SK-N-SH treated with all-trans-retinoic acid at 6 μM for 48 hours (cell line): ENCODE data around the gene AKAP8L.

Source experiments
- ATAC-seq: fragments of 200-7000 bp; cut with Tn5 transposase; 3 replicates; pipeline ENCODE4 v1.9.1; 2020; ENCODE audit warnings: mild to moderate bottlenecking, moderate library complexity
- BACH2 ChIP-seq: fragments of 250-450 bp; sonication (Bioruptor Pico); IDR thresholded peaks from 2 replicates; pipeline ENCODE4 v1.9.0; 2021; ENCODE audit warnings: mild to moderate bottlenecking, borderline replicate concordance
- CSDC2 ChIP-seq: fragments of 250-450 bp; sonication (Bioruptor Pico); IDR thresholded peaks from 2 replicates; pipeline ENCODE4 v1.5.0; 2020; ENCODE audit warnings: mild to moderate bottlenecking, moderate library complexity
- ESRRG ChIP-seq: fragments of 250-450 bp; sonication (Bioruptor Pico); IDR thresholded peaks from 2 replicates; pipeline ENCODE4 v1.6.1; 2021; ENCODE audit warnings: mild to moderate bottlenecking
- ISL1 ChIP-seq: fragments of 250-450 bp; sonication (Bioruptor Pico); IDR thresholded peaks from 2 replicates; pipeline ENCODE4 v2.1.2; 2022; ENCODE audit warnings: mild to moderate bottlenecking, moderate library complexity
- OSR1 ChIP-seq: fragments of 250-450 bp; sonication (Bioruptor Pico); IDR thresholded peaks from 2 replicates; pipeline ENCODE4 v1.8.0; 2022; ENCODE audit warnings: moderate library complexity, mild to moderate bottlenecking, inconsistent platforms
- SNAI2 ChIP-seq: fragments of 250-450 bp; sonication (Bioruptor Pico); IDR thresholded peaks from 2 replicates; pipeline ENCODE4 v1.5.0; 2020; ENCODE audit warnings: mild to moderate bottlenecking, moderate library complexity
- TCF4 ChIP-seq: fragments of 250-450 bp; sonication (Bioruptor Pico); IDR thresholded peaks from 2 replicates; pipeline ENCODE4 v1.8.0; 2021; ENCODE audit warnings: mild to moderate bottlenecking, moderate library complexity, borderline replicate concordance
- ZFP3 ChIP-seq: fragments of 250-450 bp; sonication (Bioruptor Pico); IDR thresholded peaks from 2 replicates; pipeline ENCODE4 v1.5.0; 2020; ENCODE audit warnings: mild to moderate bottlenecking, moderate library complexity
- ZFP30 ChIP-seq: fragments of 450-650 bp; formaldehyde crosslinking; IDR thresholded peaks from 2 replicates; pipeline ENCODE4 v1.5.0; 2022; ENCODE audit warnings: mild to moderate bottlenecking, moderate library complexity
- ZNF70 ChIP-seq: fragments of 450-650 bp; formaldehyde crosslinking; IDR thresholded peaks from 2 replicates; pipeline ENCODE4 v1.5.0; 2020; ENCODE audit warnings: mild to moderate bottlenecking, moderate library complexity
- ZNF8 ChIP-seq: fragments of 450-650 bp; formaldehyde crosslinking; IDR thresholded peaks from 2 replicates; pipeline ENCODE4 v1.5.0; 2020; ENCODE audit warnings: mild to moderate bottlenecking, moderate library complexity
- TF ChIP-seq, protein P1 (sequence below): fragments of 250-450 bp; sonication (Bioruptor Pico); IDR thresholded peaks from 2 replicates; pipeline ENCODE4 v1.5.1; 2020; ENCODE audit warnings: low read depth, mild to moderate bottlenecking, moderate library complexity
- TF ChIP-seq, protein P2 (sequence below): fragments of 250-450 bp; sonication (Bioruptor Pico); IDR thresholded peaks from 2 replicates; pipeline ENCODE4 v1.8.0; 2021; ENCODE audit warnings: low read depth, mild to moderate bottlenecking, moderate library complexity, borderline replicate concordance
- TF ChIP-seq, protein P3 (sequence below): fragments of 250-450 bp; sonication (Bioruptor Pico); IDR thresholded peaks from 2 replicates; pipeline ENCODE4 v1.8.0; 2020; ENCODE audit warnings: mild to moderate bottlenecking, moderate library complexity, borderline replicate concordance
- TF ChIP-seq, protein P4 (sequence below): fragments of 250-450 bp; sonication (Bioruptor Pico); IDR thresholded peaks from 2 replicates; pipeline ENCODE4 v1.5.0; 2020; ENCODE audit warnings: mild to moderate bottlenecking, moderate library complexity

AKAP8L gene, protein sequence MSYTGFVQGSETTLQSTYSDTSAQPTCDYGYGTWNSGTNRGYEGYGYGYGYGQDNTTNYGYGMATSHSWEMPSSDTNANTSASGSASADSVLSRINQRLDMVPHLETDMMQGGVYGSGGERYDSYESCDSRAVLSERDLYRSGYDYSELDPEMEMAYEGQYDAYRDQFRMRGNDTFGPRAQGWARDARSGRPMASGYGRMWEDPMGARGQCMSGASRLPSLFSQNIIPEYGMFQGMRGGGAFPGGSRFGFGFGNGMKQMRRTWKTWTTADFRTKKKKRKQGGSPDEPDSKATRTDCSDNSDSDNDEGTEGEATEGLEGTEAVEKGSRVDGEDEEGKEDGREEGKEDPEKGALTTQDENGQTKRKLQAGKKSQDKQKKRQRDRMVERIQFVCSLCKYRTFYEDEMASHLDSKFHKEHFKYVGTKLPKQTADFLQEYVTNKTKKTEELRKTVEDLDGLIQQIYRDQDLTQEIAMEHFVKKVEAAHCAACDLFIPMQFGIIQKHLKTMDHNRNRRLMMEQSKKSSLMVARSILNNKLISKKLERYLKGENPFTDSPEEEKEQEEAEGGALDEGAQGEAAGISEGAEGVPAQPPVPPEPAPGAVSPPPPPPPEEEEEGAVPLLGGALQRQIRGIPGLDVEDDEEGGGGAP

DNA sequence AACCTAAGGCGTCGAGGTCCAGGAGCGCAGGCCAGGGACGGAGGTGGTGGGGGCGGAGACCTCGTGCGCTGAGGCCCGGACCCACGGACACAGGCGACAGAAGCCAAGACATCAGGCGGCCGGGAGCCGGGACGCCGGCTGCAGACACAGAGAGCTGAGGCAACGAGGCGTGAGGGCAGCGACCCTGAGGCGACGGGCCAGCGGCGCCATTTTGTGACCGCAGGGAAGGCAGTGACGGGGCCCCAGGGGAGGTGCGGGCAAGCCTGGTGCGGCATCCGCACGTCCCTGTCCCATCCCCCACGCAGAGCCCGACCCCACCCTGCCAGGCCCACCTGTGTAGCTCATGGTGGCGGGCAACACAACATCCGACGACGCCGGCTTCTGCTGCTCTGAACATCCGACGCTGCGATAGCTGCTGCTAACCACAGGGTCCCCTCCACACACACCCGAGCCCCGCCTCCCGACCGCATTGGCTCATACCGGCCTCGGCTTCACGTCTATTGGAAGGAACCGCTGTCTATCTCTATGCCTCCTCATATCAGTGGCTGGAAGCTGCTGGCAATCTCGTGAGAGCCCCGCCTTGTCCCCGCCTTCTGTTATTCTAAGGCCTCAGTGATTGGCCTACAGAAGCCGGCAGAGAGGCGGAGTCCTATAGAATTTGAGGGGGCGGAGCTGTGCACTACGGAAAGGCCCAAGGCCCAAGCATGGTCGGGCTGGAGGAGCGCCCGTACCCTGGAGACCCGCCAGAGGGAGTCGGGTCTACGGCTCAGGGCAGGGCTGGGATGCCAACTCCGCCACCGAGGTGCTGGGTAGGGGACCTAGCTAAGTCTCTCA lies at the start of gene AKAP8L:
Gene AKAP8L (minus strand): TSS at position 410 of the 834 bp plus-strand sequence. CDS start 65 bp downstream, at position 345.
- peak; percentile 98 for ATAC-seq
- no peak for TF ChIP-seq ZNF8 (CRISPR knock-in tag)
- no peak for TF ChIP-seq SNAI2 (CRISPR knock-in tag)
- no peak for TF ChIP-seq ESRRG (CRISPR knock-in tag)
- no peak for TF ChIP-seq ISL1 (CRISPR knock-in tag)
- TF ChIP-seq BACH2 = no peak
- TF ChIP-seq ZFP30 (CRISPR knock-in tag) = no peak
- TF ChIP-seq, protein P1, sequence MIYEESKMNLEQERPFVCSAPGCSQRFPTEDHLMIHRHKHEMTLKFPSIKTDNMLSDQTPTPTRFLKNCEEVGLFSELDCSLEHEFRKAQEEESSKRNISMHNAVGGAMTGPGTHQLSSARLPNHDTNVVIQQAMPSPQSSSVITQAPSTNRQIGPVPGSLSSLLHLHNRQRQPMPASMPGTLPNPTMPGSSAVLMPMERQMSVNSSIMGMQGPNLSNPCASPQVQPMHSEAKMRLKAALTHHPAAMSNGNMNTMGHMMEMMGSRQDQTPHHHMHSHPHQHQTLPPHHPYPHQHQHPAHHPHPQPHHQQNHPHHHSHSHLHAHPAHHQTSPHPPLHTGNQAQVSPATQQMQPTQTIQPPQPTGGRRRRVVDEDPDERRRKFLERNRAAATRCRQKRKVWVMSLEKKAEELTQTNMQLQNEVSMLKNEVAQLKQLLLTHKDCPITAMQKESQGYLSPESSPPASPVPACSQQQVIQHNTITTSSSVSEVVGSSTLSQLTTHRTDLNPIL = no peak
- TF ChIP-seq ZFP3 (CRISPR knock-in tag) = no peak
- TF ChIP-seq, protein P2, sequence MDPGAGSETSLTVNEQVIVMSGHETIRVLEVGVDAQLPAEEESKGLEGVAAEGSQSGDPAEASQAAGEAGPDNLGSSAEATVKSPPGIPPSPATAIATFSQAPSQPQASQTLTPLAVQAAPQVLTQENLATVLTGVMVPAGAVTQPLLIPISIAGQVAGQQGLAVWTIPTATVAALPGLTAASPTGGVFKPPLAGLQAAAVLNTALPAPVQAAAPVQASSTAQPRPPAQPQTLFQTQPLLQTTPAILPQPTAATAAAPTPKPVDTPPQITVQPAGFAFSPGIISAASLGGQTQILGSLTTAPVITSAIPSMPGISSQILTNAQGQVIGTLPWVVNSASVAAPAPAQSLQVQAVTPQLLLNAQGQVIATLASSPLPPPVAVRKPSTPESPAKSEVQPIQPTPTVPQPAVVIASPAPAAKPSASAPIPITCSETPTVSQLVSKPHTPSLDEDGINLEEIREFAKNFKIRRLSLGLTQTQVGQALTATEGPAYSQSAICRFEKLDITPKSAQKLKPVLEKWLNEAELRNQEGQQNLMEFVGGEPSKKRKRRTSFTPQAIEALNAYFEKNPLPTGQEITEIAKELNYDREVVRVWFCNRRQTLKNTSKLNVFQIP (CRISPR knock-in tag) = no peak
- no peak for TF ChIP-seq OSR1 (CRISPR knock-in tag)
- no peak for TF ChIP-seq CSDC2 (CRISPR knock-in tag)

DNA sequence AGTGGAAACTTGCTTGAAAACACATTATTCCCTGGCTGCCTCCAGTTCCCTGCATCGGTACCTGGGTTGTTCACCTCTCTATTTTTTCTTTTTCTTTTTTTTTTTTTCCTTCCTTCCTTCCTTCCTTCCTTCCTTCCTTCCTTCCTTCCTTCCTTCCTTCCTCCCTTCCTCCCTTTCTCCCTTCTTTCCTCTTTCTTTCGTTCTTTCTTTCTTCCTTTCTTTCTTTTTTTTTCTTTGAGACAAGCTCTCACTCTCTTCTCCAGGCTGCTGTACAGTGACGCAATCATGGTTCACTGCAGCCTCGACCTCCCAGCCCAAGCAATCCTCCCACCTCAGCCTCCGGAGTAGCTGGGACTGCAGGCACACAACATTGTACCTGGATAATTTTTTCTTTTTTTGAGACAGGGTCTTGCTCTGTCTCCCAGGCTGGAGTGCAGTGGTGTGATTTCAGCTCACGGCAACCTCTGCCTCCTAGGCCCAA lies 49.0 kb upstream of the AKAP8L start:
- no peak for ATAC-seq
- no peak for TF ChIP-seq ESRRG (CRISPR knock-in tag)

DNA sequence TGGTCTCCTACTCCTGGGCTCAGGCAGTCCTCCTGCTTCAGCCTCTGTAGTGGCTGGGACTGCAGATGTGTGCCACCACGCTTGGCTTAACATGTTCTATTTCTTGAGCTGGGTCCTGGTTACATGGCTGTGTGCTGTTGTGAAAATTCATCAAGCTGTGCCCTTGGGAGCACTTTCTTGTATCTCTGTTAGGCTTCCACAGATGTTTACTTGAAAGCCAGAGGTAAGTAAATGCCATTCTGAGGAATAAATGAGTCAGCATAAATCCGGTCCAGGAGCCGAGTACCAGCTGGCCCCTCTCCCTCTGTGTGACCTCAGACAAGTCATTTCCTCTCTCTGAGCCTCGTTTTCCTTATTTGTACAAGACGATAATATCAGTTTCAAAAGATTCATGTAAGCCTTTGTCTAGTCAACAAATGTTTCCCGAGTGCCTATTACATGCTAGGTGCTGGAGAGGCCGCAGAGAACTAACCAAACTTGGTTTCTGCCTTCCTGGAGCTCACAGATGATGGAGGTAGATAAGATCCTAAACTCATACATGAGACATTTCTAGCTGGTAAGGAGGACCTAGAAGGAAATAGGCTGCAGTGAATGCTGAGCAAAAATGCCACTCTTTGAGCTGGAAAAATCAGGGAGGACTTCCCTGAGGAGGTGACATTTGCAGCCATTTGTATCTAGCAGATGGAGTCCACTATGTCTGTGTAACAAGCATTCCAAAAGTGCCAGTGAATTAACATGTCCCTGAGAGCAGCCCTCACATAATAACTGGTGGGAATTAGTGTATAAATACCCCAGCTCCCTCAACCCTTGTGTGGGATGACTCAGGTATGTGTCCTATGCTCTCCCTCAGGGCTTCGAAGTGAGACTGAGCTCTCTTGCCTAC lies 48.3 kb upstream of the AKAP8L start:
- peak; percentile 13; the same call in 1 of the 3 replicates for ATAC-seq
- TF ChIP-seq OSR1 (CRISPR knock-in tag) (no peak), ZFP30 (CRISPR knock-in tag) (no peak), ZNF8 (CRISPR knock-in tag) (no peak), SNAI2 (CRISPR knock-in tag) (no peak), ZFP3 (CRISPR knock-in tag) (no peak), CSDC2 (CRISPR knock-in tag) (no peak), TCF4 (CRISPR knock-in tag) (no peak), ZNF70 (CRISPR knock-in tag) (no peak)
- TF ChIP-seq, protein P3, sequence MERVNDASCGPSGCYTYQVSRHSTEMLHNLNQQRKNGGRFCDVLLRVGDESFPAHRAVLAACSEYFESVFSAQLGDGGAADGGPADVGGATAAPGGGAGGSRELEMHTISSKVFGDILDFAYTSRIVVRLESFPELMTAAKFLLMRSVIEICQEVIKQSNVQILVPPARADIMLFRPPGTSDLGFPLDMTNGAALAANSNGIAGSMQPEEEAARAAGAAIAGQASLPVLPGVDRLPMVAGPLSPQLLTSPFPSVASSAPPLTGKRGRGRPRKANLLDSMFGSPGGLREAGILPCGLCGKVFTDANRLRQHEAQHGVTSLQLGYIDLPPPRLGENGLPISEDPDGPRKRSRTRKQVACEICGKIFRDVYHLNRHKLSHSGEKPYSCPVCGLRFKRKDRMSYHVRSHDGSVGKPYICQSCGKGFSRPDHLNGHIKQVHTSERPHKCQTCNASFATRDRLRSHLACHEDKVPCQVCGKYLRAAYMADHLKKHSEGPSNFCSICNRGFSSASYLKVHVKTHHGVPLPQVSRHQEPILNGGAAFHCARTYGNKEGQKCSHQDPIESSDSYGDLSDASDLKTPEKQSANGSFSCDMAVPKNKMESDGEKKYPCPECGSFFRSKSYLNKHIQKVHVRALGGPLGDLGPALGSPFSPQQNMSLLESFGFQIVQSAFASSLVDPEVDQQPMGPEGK (CRISPR knock-in tag) = no peak
- TF ChIP-seq, protein P4, sequence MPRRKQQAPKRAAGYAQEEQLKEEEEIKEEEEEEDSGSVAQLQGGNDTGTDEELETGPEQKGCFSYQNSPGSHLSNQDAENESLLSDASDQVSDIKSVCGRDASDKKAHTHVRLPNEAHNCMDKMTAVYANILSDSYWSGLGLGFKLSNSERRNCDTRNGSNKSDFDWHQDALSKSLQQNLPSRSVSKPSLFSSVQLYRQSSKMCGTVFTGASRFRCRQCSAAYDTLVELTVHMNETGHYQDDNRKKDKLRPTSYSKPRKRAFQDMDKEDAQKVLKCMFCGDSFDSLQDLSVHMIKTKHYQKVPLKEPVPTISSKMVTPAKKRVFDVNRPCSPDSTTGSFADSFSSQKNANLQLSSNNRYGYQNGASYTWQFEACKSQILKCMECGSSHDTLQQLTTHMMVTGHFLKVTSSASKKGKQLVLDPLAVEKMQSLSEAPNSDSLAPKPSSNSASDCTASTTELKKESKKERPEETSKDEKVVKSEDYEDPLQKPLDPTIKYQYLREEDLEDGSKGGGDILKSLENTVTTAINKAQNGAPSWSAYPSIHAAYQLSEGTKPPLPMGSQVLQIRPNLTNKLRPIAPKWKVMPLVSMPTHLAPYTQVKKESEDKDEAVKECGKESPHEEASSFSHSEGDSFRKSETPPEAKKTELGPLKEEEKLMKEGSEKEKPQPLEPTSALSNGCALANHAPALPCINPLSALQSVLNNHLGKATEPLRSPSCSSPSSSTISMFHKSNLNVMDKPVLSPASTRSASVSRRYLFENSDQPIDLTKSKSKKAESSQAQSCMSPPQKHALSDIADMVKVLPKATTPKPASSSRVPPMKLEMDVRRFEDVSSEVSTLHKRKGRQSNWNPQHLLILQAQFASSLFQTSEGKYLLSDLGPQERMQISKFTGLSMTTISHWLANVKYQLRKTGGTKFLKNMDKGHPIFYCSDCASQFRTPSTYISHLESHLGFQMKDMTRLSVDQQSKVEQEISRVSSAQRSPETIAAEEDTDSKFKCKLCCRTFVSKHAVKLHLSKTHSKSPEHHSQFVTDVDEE (CRISPR knock-in tag) = no peak
